Mucosa of rectum (tissue), 2 donors: ENCODE data around the gene ZSWIM5.
"Not testable (repeated sequence)": the region's sequence is repeated elsewhere in the genome, so short reads cannot be mapped to it uniquely, and the experiment has no call there.

Experiments used
- H3K27ac ChIP-seq, 2 donors: one replicate each; pipeline ENCODE4 v1.7.0; 2013; ENCODE audit warnings: inconsistent platforms in 2 of 2, low read depth in 2 of 2, low read length in 2 of 2
- H3K27me3 ChIP-seq, 2 donors: one replicate each; pipeline ENCODE4 v1.7.0; 2013; ENCODE audit warnings: low read length in 2 of 2; ENCODE audit not compliant: control insufficient read depth in 2 of 2, insufficient read depth in 2 of 2
- H3K36me3 ChIP-seq, 2 donors: one replicate each; pipeline ENCODE4 v1.7.0; 2013; ENCODE audit warnings: low read length in 2 of 2; ENCODE audit not compliant: control insufficient read depth in 2 of 2, insufficient read depth in 2 of 2
- H3K4me1 ChIP-seq, 2 donors: one replicate each; pipeline ENCODE4 v1.7.0; 2013; ENCODE audit warnings: low read length in 2 of 2, mild to moderate bottlenecking in 1 of 2; ENCODE audit not compliant: control insufficient read depth in 2 of 2, insufficient read depth in 2 of 2
- H3K4me3 ChIP-seq, 2 donors: one replicate each; pipeline ENCODE4 v1.7.0; 2013; ENCODE audit warnings: low read length in 2 of 2
- H3K9ac ChIP-seq, 2 donors: one replicate each; pipeline ENCODE4 v1.7.0; 2013; ENCODE audit warnings: low read length in 2 of 2, low read depth in 1 of 2, mild to moderate bottlenecking in 1 of 2
- H3K9me3 ChIP-seq, 2 donors: one replicate each; pipeline ENCODE4 v1.7.0; 2013; ENCODE audit warnings: low read length in 2 of 2; ENCODE audit not compliant: control insufficient read depth in 2 of 2
- donor health status: healthy.
- donor health status: Normal muscosa, but diverticular disease.

Gene ZSWIM5

DNA sequence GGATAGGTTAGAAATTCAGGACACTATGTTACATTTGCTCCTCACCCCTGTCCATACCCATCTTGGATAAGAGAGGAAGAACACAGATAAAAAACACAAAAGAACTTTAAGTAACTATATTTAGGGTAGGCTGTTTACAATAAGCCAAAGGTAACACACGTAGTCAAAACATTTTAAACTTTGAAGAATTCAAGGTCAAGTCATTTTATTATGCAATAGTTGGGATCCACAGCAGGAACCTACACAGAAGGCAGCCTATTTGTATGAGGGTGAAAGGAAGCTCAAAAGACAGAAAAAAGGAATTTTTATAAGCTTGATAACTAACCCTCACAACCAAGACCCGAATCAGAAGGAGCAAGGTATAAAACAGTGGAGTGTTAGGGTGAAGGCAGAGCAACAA, 89.6 kb downstream of the ZSWIM5 start:
- Histone ChIP-seq H3K9ac (no peak overlapping the region), H3K4me1 (no peaks in the 10 kb centered on the region), H3K4me3 (no peak overlapping the region), H3K9me3 (no peaks in the 10 kb centered on the region), H3K36me3 (no peaks in the 10 kb centered on the region), H3K27me3 (no peaks in the 10 kb centered on the region), H3K27ac (no peak overlapping the region)

DNA sequence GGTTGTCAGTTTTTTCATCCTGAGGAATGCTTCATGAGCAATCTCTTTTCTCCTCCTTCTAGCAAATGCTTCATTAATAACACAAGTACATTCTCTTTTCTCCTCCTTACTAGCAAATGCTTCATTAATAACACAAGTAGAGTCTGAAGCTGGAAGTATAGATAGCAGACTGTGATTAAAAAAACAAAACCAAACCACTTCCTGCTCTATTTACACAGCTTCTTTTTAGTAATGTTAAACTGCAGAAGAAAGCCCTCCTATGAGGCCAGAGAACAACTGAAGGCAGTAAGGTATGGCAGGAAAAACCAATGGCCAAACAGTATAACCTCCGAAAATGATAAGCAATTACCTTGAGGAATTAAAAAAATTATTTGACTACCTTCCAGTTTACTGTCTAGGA, 90.1 kb downstream of the ZSWIM5 start:
- H3K4me1 ChIP-seq, result no peaks in the 10 kb centered on the region
- no peak overlapping the region for H3K4me3 ChIP-seq
- no peaks in the 10 kb centered on the region for H3K9me3 ChIP-seq
- H3K27ac ChIP-seq, result no peak overlapping the region
- H3K36me3 ChIP-seq, result no peaks in the 10 kb centered on the region
- H3K27me3 ChIP-seq, result no peaks in the 10 kb centered on the region
- H3K9ac ChIP-seq, result no peak overlapping the region

DNA sequence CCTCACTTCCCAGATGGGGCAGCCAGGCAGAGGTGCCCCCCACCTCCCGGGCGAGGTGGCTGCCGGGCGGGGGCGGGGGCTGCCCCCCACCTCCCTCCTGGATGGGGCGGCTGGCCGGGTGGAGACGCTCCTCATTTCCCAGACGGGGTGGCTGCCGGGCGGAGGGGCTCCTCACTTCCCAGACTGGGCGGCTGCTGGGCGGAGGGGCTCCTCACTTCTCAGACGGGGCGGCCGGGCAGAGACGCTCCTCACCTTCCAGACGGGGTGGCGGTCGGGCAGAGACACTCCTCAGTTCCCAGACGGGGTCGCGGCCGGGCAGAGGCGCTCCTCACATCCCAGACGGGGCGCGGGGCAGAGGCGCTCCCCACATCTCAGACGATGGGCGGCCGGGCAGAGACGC, 91.2 kb downstream of the ZSWIM5 start:
- H3K36me3 ChIP-seq, H3K27ac ChIP-seq, H3K9me3 ChIP-seq, H3K4me1 ChIP-seq, H3K9ac ChIP-seq, H3K27me3 ChIP-seq, H3K4me3 ChIP-seq: not testable (repeated sequence)

DNA sequence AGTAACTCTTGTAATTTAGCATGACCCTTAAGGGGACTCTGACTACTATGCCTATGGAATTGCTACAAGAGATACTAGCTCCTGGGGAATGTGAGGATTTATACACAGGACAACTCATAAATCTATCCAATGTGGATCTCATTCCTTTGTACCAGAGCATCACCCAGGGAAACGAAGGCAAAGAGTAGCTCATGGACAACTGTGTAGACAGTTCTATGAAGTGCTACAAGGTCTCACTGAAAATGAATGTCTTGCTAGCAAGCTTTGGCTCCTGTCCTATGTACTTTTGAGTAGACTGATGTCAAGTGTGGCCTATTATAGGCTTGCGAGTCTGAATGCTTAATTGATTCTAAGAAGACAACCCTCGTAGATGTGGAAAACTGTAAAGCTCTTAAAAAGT, 93.7 kb downstream of the ZSWIM5 start:
- Histone ChIP-seq H3K9ac (no peak overlapping the region), H3K4me1 (peaks cover 0 to 3% of the 10 kb centered on the region in 2 donors), H3K9me3 (no peaks in the 10 kb centered on the region), H3K36me3 (no peaks in the 10 kb centered on the region), H3K27ac (no peak overlapping the region), H3K4me3 (no peak overlapping the region), H3K27me3 (no peaks in the 10 kb centered on the region)

DNA sequence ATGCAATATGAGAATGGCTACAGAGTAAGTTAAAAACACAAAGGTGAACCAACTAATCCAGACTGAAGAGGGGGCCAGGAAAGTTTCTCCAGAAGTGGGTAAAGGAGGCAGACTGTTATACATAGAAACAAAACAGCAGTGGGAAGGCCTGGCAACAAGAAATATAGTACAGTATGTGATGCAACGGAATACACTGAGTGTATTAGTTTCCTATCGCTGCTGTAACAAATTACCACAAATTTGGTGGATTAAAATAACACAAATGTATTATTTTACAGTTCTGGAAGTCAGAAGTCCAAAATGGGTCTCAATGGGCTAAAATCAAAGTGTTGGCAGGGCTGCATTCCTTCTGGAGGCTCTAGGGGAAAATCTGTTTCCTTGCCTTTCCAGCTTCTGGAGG, 95.2 kb downstream of the ZSWIM5 start:
- Histone ChIP-seq H3K4me3 (no peak overlapping the region), H3K36me3 (no peaks in the 10 kb centered on the region), H3K4me1 (peaks cover 0 to 3% of the 10 kb centered on the region in 2 donors), H3K27ac (no peak overlapping the region), H3K27me3 (no peaks in the 10 kb centered on the region), H3K9ac (no peak overlapping the region), H3K9me3 (no peaks in the 10 kb centered on the region)

DNA sequence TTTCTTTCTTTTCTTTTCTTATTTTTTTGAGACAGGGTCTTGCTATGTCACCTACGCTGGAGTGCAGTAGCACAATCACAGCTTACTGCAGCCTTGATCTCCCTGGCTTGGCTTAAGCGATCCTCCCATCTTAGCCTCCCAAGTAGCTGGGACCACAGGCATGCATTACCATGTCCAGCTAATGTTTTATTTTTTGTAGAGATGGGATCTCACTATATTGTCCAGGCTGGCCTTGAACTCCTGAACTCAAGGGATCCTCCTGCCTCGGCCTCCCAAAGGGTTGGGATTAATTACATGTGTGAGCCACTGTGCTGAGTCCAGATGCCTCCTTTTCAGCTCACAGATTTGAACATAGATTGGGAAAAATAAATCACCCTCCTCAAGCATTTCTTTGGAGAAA, 98.6 kb downstream of the ZSWIM5 start:
- no peaks in the 10 kb centered on the region for H3K27me3 ChIP-seq
- no peak overlapping the region for H3K9ac ChIP-seq
- no peaks in the 10 kb centered on the region for H3K36me3 ChIP-seq
- H3K9me3 ChIP-seq, result no peaks in the 10 kb centered on the region
- peaks cover 0 to 11% of the 10 kb centered on the region in 2 donors for H3K4me1 ChIP-seq
- H3K4me3 ChIP-seq, result no peak overlapping the region
- no peak overlapping the region for H3K27ac ChIP-seq

DNA sequence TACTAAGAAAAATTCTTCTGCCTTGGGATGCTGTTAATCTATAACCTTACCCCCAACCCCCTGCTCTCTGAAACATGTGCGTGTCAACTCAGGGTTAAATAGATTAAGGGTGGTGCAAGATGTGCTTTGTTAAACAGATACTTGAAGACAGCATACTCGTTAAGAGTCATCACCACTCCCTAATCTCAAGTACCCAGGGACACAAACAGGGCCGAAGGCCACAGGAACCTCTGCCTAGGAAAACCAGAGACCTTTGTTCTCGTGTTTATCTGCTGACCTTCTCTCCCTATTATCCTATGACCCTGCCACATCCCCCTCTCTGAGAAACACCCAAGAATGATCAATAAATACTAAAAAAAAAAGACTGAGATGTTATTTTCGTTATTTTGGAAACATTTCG, 99.5 kb downstream of the ZSWIM5 start:
- H3K27ac ChIP-seq, H3K36me3 ChIP-seq, H3K27me3 ChIP-seq, H3K9ac ChIP-seq, H3K4me3 ChIP-seq, H3K9me3 ChIP-seq: not testable (repeated sequence)
- peaks cover 0 to 11% of the 10 kb centered on the region in 2 donors for H3K4me1 ChIP-seq

DNA sequence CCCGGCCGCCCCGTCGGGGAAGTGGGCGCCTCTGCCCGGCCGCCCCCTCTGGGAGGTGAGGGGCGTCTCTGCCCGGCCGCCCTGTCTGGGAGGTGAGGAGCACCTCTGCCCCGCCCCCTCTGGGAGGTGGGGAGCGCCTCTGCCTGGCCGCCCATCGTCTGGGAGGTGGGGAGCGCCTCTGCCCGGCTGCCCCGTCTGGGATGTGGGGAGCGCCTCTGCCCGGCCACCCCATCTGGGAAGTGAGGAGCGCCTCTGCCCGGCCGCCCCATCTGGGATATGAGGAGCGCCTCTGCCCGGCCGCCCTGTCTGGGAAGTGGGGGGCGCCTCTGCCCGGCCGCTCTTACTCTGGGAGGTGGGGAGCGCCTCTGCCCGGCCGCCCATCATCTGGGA, 100.3 kb downstream of the ZSWIM5 start:
- not testable (repeated sequence) for H3K9ac ChIP-seq, H3K9me3 ChIP-seq, H3K27ac ChIP-seq, H3K4me3 ChIP-seq, H3K27me3 ChIP-seq, H3K36me3 ChIP-seq
- peaks cover 0 to 11% of the 10 kb centered on the region in 2 donors for H3K4me1 ChIP-seq

DNA sequence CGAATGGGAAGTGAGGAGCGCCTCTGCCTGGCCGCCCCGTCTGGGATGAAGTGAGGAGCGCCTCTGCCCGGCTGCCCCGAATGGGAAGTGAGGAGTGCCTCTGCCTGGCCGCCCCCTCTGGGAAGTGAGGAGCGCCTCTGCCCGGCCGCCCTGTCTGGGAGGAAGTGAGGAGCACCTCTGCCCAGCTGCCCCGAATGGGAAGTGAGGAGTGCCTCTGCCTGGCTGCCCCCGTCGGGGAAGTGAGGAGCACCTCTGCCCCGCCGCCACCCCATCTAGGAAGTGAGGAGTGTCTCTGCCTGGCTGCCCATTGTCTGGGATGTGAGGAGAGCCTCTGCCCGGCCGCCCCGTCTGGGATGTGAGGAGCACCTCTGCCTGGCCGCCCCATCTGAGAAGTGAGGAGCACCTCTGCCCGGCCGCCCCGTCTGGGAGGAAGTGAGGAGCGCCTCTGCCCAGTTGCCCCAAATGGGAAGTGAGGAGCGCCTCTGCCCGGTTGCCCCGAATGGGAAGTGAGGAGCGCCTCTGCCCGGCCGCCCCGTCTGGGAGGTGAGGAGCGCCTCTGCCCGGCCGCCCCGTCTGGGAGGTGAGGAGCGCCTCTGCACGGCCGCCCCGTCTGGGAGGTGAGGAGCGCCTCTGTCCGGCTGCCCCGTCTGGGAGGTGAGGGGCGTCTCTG, 100.8 kb downstream of the ZSWIM5 start:
- not testable (repeated sequence) for H3K27ac ChIP-seq, H3K9me3 ChIP-seq, H3K4me3 ChIP-seq, H3K4me1 ChIP-seq, H3K9ac ChIP-seq, H3K36me3 ChIP-seq, H3K27me3 ChIP-seq

DNA sequence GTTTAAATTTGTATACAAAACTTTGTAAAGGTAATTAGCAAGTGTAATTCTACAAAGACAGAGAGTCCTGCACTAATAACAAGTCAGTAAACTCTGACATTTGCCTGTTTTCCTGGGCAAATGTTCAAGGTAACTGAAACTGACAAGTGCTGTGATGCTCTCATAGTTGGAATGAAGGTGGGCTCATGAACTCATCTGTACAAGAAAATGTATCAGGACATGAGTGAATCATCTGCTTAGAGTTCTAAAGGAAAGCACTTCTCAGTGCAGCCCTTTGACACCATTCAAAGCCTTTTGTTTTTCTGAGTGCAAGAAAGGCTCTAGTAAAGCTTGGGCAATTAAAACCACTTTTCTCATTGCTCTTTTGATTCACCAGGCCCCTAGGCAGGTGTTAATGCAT, 102.9 kb downstream of the ZSWIM5 start:
- Histone ChIP-seq H3K4me1 (peaks cover 0 to 8% of the 10 kb centered on the region in 2 donors), H3K9me3 (no peaks in the 10 kb centered on the region), H3K27me3 (no peaks in the 10 kb centered on the region), H3K27ac (no peak overlapping the region), H3K9ac (no peak overlapping the region), H3K4me3 (no peak overlapping the region), H3K36me3 (no peaks in the 10 kb centered on the region)

DNA sequence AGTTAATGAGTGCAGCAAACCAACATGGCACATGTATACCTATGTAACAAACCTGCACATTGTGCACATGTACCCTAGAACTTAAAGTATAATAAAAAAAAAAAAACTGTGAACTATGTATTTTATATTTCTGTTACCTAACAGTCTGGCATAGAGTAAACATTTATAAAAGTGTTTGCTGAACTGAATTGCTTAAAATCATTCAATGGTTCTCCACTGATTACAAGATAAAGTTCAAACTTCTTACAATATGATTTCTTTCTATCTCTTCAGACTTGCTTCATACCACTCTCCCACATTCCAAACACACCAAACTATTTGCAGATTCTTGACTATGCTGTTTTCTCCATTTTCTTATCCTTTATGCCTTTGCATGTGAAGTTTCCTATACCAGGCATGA, 104.5 kb downstream of the ZSWIM5 start:
- Histone ChIP-seq H3K27ac (no peak overlapping the region), H3K9ac (no peak overlapping the region), H3K27me3 (no peaks in the 10 kb centered on the region), H3K36me3 (no peaks in the 10 kb centered on the region), H3K4me1 (peaks cover 0 to 8% of the 10 kb centered on the region in 2 donors), H3K4me3 (no peak overlapping the region), H3K9me3 (no peaks in the 10 kb centered on the region)
